ENCODE measurements around the gene NR2C1.

GRCh38 chr12:95104919-95105452 is 31.6 kb upstream of the NR2C1 start:
- TF ChIP-seq CTCF (IDR thresholded peaks at IDR 0.05) (no peak), POLR2A (IDR thresholded peaks at IDR 0.05) (no peak)

All from testis (tissue), 2 donors.